Lower leg skin (tissue), 4 donors: ENCODE results near the gene GALT. TPM values are rescaled to one million over a fixed set of nuclear protein-coding genes. Genes with fewer than 3 reads are reported as not detected.

Experiments used
- DNase-seq, 2 donors: peaks; one replicate each; pipeline ENCODE4 v3.0.0-alpha.2; 2019; ENCODE audit warnings: low spot score in 2 of 2
- H3K4me3 ChIP-seq: fragments of 200-600 bp; sonication (generic); 2 replicates; pipeline ENCODE4 v1.5.1; 2017; ENCODE audit warnings: mild to moderate bottlenecking, low read depth; ENCODE audit not compliant: poor library complexity, severe bottlenecking
- POLR2A ChIP-seq, 2 donors: fragments of 450-650 bp; IDR thresholded peaks; one replicate each; pipeline ENCODE4 v1.6.1; 2016 to 2017; ENCODE audit warnings: antibody characterized with exemption in 2 of 2, mild to moderate bottlenecking in 1 of 2, moderate library complexity in 1 of 2
- WGBS, 2 donors: methylation state at CpG; one replicate each; pipeline ENCODE4 v1.1.5; 2018; 5-methylcytosine and 5-hydroxymethylcytosine counted together
- intact Hi-C: fragments of 100-400 bp; cut with DNase I; formaldehyde crosslinking; loops from one replicate; pipeline ENCODE4 v1.15.0; 2023; ENCODE audit warnings: low total_unique reads
- total RNA-seq, 4 donors: library from RNA; depleted of rRNA; stranded (reverse); fragments of >200 nt; gene quantifications; one replicate each; pipeline ENCODE4 v1.1.0, GENCODE V29; 2016
- TF ChIP-seq, protein P1 (sequence below), 3 donors: fragments of 450-650 bp; IDR thresholded peaks; one replicate each; pipeline ENCODE4 v1.5.1; 2016; ENCODE audit warnings: antibody characterized with exemption in 3 of 3, mild to moderate bottlenecking in 3 of 3, moderate library complexity in 2 of 3

GALT gene
- total RNA-seq, 4 donors from 2014 or later: 41.2 to 84.9 (median 55.5) TPM

DNA sequence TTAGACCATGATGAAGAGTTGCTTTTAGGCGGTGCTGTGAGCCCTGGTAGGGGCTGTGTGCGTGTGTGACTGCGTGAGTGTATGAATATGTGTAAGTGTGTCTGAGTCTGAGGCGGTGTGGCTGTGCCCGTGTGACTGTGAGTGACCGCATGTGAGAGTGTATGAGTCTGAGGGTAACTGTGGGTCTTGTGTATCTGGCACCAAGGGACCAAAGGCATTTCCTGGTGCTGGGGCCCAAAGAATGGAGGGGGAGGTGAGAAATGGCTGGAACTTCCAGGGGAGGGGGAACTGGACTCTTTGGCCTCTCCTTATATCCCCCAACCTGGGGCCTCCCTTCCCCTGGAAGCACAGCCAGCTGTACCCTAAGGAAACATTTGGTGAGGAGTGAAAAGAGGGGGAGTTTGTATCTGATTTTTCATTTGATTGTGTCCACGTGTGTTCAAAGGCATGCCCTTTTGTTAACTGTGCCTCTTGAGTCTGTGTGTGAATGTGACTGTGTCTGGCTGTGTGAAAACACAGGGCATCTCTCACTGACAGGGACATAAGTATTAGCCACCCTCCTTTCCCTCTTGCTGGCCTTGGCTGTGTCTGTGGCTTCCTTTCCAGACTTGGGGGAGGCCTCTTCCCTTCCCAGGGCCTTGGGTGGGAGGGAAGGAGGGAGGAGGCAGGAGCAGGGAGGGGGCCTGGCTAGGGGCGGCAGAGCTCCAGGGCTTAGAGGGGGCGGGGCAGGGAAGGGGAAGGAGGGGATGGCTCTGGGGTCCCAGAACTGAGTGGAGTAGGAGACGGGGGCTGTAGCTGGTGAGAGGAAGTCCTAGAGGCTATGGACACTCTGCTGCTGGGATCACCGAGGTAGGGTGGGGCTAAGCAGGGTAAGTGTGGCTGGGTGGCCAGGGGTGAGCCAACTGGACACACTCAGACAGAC is 6.9 kb downstream of the GALT start:
- 24 to 26% methylated on average over 11 of the region's 11 CpGs for WGBS, 2 donors
- no peak overlapping the region for H3K4me3 ChIP-seq
- intact Hi-C loops: no loop called here
- TF ChIP-seq POLR2A (IDR thresholded peaks at IDR 0.05): no peak
- TF ChIP-seq, protein P1, sequence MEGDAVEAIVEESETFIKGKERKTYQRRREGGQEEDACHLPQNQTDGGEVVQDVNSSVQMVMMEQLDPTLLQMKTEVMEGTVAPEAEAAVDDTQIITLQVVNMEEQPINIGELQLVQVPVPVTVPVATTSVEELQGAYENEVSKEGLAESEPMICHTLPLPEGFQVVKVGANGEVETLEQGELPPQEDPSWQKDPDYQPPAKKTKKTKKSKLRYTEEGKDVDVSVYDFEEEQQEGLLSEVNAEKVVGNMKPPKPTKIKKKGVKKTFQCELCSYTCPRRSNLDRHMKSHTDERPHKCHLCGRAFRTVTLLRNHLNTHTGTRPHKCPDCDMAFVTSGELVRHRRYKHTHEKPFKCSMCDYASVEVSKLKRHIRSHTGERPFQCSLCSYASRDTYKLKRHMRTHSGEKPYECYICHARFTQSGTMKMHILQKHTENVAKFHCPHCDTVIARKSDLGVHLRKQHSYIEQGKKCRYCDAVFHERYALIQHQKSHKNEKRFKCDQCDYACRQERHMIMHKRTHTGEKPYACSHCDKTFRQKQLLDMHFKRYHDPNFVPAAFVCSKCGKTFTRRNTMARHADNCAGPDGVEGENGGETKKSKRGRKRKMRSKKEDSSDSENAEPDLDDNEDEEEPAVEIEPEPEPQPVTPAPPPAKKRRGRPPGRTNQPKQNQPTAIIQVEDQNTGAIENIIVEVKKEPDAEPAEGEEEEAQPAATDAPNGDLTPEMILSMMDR (IDR thresholded peaks at IDR 0.05): no peak
- no peak for DNase-seq

DNA sequence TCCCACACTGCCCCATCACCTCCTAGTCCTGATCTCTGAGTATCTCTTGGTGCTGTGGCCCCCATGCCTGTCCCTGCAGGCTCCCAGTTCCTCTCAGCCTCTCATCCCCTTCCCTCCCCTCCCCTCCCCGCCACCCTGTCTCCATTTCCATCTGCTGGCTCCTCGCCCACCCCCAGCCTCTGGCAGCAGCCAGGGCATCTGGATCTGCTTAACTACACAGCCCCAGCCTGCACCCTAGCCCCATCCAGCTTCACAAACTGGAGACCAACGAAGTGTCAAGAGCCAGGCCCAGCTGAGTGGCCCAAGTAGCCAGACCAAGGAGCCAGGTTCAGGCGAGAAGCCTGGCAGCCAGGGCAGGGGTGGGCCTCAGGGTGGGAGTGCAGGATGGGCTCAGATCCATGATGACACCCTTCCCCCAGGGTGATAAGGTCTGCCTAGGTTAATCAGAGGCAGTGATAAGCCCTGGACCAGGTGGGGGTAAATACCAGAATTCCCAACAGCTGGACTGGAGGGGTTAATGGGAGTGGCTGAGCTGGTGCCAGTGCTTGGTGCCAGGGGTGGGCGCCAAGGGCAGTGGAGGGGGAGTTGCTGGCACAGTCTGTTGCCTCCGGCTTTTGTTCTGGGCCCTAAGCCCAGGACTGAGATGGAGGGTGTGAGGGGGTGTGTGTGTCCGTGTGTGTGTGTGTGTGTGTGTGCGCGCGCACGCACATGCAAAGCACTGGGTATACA is 8.0 kb downstream of the GALT start:
- WGBS, 2 donors: 10 to 15% methylated on average over 10 to 11 of the region's 11 CpGs
- intact Hi-C loops: no loop called here
- peak in 1 of 2 donors; percentile 95 for DNase-seq
- no peak overlapping the region for H3K4me3 ChIP-seq
- TF ChIP-seq, protein P1 (IDR thresholded peaks at IDR 0.05): no peak
- no peak for TF ChIP-seq POLR2A (IDR thresholded peaks at IDR 0.05)

DNA sequence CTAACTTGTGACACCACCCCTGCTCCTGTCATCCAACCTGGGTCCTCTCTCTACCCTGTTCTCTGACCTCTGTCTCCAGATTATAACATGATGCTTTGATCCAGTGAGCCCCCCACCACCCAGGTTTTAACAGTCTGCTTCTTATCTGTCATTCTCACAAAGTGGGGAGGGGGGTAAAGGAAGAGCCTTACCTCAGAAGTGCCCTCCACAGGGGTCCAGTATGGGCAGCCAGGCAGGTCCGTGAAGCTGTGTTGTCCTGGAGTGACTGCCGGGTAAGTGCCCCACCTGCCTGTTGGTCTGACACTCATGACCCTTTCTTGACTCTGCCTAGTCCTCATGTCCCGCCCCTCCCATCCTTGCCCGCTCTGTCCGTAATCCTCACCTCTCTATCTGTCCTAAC is 8.9 kb downstream of the GALT start:
- TF ChIP-seq, protein P1 (IDR thresholded peaks at IDR 0.05): no peak
- TF ChIP-seq POLR2A (IDR thresholded peaks at IDR 0.05): no peak
- no peak for DNase-seq
- 58 to 66% methylated on average over 5 of the region's 5 CpGs for WGBS, 2 donors
- intact Hi-C loops: no loop called here
- no peak overlapping the region for H3K4me3 ChIP-seq

DNA sequence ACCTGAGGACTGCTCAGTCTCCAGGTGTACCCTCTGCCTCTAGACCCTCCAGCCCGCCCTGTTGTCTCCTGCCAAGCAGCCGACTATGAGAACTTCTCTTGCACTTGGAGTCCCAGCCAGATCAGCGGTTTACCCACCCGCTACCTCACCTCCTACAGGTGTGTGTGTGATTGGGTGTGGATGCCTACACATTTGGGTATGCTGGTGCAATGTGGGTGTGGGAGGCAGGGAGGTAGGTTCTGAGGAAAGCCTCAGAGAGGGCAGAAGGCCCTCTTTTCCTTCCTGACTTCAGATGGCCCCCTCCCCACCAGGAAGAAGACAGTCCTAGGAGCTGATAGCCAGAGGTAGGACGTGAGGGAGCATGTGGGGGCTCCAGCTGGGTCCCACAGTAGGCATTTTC is 10.5 kb downstream of the GALT start:
- TF ChIP-seq, protein P1 (IDR thresholded peaks at IDR 0.05): no peak
- TF ChIP-seq POLR2A (IDR thresholded peaks at IDR 0.05): no peak
- intact Hi-C loops: no loop called here
- no peak for DNase-seq
- no peak overlapping the region for H3K4me3 ChIP-seq
- 66 to 72% methylated on average over 4 to 5 of the region's 5 CpGs for WGBS, 2 donors

DNA sequence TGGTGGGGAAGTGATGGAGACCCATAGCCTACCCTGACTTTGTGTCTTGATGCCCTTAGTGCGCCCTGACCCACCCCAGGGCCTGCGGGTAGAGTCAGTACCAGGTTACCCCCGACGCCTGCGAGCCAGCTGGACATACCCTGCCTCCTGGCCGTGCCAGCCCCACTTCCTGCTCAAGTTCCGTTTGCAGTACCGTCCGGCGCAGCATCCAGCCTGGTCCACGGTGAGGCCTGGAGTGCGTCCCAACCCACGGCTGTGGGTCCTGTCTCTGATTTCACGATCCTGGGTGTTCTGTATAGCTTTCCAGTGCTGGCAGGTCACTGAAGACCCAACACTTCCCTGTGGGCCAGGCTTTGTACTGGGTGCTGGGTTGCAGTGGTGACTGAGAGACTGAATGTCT is 12.0 kb downstream of the GALT start:
- H3K4me3 ChIP-seq: no peak overlapping the region
- 76 to 91% methylated on average over 14 of the region's 14 CpGs for WGBS, 2 donors
- intact Hi-C loops: no loop called here
- TF ChIP-seq POLR2A (IDR thresholded peaks at IDR 0.05): no peak
- TF ChIP-seq, protein P1 (IDR thresholded peaks at IDR 0.05): no peak
- DNase-seq: no peak
